OCI-LY7 (cell line): ENCODE data around the gene EGFL7.

Experiments used
- CTCF ChIP-seq: fragments of 200-600 bp; sonication (generic); conservative IDR thresholded peaks from 2 replicates; pipeline ENCODE4 v1.5.1; 2014; ENCODE audit warnings: mild to moderate bottlenecking, antibody characterized with exemption, low read length, moderate library complexity, mixed read lengths
- EZH2phosphoT487 ChIP-seq: fragments of 200-600 bp; sonication (generic); IDR thresholded peaks from 2 replicates; pipeline ENCODE4 v1.6.1; 2018; ENCODE audit warnings: low read depth, borderline replicate concordance, mild to moderate bottlenecking, mixed run types, antibody characterized with exemption, low read length, moderate library complexity, mixed read lengths

GRCh38 chr9:136694872-136695247 lies 32.1 kb downstream of the EGFL7 start:
- TF ChIP-seq CTCF: no peak
- TF ChIP-seq EZH2phosphoT487: no peak
